GM18517 (cell line): ENCODE results near the gene GM2A.
"Not testable (repeated sequence)": the region's sequence is repeated elsewhere in the genome, so short reads cannot be mapped to it uniquely, and the experiment has no call there.

Source experiments
- ATAC-seq: cut with Tn5 transposase; IDR thresholded peaks from one replicate; pipeline ENCODE4 v1.9.1; 2021; ENCODE audit warnings: mild to moderate bottlenecking, moderate library complexity; ENCODE audit not compliant: unreplicated experiment

Gene GM2A

DNA sequence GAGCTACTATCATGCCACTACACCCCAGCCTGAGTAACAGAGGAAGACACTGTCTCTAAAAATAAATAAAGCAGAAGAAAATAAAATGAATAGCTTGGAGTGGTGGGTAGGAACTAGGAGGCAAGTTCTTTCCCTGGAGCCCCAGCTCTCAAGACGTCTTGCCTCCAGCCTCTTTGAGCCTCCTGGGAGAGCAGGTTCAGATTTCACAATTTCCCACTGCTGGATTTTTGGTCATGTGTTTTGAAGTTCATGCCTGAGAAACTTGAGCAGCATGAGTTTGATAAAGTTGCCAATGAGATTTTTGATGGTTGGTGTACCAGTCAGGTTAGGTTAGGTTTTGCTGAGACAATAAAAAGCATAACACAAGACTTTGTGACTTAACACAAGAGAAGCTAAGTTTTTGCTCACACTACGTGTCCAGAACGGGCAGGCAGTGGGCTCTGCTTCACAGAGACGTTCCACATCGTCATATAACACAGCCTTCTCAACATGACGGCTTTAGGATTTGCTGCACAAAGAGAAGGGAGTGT lies 25.0 kb upstream of the GM2A start:
- ATAC-seq, result no peak

DNA sequence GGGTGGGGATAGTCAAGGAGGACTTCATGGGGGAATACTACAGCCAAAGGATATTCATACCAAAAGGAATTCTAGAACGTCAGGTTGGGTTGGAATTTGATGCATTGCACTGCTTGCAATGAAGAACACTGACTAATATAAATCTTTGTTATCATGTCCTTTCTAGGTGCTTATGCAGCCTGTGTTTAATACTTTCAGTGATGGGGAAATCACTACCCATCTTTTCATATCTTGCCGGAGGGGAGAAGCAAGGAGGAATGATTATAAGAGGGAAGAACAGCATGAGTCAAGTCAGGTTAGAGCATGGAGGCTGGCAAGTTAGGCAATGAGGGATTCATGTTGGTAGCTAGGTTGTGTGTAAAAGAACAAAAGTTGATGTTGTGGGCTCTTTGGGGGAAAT lies 24.0 kb upstream of the GM2A start:
- no peak for ATAC-seq

DNA sequence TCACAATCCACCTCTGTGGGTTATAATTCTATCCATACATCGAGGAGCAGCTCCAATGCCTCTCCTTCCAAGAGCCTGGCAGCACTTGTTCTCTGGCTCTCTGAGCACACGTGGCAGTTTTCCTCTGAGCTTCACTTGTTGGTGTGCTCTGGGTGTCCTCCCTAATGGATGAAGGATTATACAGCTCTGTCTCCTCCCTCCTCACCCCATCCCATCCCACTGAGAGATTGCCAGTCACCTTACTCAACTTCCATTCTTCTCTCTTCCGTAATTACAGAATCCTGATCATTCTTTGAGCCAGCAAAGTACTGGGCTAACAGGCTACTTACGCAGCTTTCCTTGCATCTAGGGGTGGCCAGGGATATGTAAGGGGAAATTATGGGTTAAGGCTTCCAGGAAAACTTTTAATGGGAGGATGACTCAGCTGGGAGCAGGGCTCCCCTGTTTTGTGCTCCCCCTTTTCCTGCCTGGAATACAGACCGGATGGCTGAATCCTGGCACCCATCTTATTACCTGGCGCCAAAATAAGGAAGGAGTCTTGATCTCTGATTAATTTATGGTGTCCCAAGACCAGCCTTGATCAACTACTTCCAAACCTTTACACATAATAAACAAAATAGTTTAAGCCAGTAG lies 22.8 kb upstream of the GM2A start:
- ATAC-seq, result no peak

DNA sequence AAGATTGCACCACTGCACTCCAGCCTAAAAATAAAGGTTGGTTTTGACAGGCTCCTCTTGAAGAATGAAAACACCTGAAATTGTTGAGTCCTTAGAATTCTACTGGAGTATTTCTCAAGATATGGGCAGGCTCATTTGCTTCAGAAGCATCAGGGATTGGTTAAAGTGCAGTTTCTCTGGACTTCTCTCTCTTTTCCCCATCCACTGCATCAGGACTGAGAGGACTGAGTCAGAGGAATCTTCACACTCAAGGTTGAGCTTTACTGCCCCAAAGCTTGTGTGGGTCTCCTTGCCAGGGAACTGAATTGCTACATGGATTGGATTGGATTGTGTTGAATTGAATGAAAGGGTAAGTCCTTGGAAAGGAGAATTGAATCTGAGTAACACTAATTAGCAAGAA lies 21.6 kb upstream of the GM2A start:
- no peak for ATAC-seq

DNA sequence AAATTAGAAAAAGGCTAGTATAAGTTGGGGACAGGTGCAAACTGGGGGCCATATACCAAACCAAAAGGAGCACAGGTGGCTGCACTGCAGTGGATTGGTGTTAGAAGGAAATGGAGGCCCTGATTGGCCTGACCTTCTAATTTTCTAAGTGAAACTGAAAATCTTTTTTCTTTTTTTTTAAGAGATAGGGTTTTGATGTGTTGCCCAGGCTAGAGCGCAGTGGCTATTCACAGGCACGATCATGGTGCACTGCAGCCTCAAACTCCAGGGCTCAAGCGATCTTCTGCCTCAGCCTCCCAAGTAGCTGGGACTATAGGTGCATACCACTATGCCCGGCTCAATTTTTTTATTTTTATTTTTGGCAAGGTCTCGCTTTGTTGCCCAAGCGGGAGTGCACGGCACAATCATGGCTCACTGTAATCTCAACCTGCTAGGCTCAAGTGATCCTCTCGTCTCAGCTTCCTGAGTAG lies 19.3 kb upstream of the GM2A start:
- ATAC-seq, result peak; percentile 71

DNA sequence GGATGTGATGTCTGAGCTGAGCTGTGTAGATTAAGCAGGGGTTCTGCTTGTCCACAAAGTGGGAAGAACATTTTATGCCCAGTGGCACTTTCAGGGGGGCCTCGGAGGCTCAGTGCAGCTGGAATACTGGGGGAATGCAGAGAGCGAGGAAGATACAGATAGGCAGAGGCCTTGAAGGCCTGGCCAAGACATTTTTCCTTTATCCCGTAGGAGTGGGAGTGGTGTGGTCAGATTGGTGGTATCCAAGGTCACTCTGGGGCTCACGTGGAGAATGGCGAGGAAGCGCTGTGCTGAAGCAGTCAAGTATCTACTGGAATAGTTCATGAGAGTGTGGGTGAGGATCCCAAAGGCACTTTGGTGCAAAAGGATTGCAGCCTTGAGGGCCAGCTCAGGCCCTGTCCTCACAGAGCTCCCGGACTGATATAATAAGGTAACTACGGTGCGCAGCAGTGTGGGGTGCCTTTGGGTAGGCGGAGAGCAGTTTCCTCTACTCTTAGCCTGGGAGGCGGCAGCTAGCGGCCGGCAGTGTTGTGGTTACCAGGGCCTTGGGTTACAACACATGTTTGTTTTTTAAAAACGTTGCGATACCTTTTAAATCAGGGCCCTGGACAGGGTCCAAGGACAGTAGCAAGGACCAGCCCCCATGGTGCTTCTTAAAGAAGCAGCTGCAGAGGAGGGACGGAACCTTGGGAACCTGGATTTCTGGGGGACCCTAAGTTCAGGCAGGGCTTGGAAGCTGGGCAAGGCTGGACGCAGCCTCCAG lies 18.3 kb upstream of the GM2A start:
- ATAC-seq, result peak; percentile 68

DNA sequence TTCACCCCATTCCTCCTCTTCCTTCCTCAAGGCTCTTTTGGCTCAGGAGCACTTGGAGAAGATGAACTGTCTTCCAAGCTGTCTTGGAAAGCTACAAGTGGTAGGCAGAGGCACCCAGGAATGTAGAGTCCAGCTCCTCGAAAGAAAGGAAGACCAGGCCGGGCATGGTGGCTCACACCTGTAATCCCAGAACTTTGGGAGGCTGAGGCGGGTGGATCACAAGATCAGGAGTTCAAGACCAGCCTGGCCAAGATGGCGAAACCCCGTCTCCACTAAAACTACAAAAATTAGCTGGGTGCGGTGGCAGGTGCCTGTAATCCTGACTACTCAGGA lies 17.8 kb upstream of the GM2A start:
- not testable (repeated sequence) for ATAC-seq

DNA sequence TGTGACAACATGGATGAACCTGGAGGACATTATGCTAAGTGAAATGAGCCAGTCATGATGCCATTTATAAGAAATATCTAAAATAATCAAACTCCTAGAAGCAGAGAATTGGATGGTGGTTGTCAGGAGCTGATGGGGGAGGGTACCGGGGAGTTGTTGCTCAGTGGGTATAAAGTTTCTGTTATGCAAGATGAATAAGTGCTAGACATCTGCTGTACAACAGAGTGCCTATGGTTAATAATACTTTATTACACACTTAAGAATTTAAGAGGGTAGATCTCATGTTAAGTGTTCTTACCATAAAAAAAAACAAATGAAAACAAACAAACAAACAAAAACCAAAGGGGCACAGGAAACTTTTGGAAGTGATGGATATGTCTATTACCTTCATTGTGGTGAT lies 16.1 kb upstream of the GM2A start:
- no peak for ATAC-seq

DNA sequence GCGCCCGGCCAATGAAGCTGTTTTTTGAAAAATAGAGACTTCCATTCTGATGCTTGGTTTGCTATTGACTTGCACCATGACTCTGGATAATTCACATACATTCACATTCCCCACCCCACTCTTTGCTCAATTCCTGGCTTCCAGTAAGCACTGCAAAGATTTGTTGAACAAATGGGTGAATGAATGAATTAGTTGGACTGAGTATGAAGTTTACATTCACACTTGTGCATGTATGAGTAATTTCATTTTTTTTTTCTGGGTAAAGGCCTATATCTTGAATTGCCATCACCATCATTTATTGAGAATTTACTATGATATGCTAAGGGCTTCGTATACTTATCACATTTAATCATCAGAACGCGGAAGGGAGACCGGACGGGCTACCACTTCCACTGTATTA lies 15.3 kb upstream of the GM2A start:
- no peak for ATAC-seq

DNA sequence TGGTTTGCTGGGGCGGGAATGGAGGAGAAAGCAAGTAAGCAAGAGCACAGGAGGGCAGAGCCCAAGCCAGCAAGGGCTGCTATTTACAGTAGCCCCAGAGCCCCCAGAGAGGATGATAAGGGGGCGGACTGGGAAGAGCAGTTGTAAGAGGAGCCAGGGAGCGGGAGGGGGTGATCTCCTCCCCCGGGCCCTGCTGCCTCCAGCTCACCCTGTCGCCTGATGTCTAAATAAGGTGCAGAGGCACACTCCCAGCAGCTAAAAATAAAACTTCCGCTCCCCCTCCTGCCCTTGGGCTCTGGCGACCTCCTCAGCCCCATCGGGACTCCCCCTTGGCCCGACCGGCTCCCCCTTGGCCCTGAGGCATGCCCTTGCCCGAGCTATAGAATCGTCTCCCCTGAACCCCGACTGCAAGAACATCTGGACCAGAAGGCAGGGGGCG lies 14.7 kb upstream of the GM2A start:
- peak; percentile 30 for ATAC-seq

DNA sequence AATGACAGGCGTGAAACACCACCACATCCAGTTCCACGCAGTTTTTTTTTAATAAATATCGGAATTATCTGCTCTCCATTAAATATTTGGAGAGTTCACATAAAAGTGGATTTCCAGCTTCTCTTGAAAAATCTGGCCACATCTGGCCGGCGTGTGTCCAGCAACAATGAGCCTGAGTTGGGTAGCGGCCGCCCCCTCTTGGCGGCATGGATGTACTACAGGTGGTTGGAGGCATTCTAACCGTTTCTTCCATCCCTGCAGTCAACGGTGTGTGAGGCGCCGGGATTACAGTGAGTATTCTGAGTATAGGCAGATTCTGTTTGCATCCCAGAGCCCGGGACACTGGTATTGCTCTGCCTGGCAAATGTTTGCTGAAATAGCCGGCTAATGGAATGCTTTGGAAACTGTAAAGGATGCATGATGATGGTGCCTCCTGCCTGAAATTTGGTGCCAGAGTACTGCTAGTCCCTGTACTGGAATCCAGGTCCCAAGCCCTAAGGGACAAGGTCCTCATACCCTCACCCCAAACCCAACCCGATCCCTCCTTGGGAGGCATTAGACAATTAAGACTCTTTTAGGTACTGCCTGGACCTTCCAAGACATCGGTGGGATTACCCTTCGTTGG lies 13.6 kb upstream of the GM2A start:
- ATAC-seq, result peak; percentile 38

DNA sequence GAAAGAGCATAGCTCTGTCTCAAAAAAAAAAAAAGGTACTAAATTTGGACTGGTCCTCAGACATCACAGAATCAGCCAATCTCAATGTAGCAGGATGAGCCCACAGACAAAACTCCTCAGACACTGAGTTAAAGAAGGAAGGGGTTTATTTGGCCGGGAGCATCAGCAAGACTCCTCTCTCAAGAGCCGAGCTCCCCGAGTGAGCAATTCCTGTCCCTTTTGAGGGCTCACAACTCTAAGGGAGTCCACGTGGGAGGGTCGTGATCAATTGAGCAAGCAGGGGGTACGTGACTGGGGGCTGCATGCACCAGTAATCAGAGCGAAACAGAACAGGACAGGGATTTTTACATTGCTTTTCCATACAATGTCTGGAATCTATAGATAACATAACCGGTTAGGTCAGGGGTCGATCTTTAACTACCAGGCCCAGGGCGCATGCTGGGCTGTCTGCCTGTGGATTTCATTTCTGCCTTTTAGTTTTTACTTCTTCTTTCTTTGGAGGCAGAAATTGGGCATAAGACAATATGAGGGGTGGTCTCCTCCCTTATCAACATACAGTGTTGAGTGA lies 12.6 kb upstream of the GM2A start:
- ATAC-seq, result not testable (repeated sequence)

DNA sequence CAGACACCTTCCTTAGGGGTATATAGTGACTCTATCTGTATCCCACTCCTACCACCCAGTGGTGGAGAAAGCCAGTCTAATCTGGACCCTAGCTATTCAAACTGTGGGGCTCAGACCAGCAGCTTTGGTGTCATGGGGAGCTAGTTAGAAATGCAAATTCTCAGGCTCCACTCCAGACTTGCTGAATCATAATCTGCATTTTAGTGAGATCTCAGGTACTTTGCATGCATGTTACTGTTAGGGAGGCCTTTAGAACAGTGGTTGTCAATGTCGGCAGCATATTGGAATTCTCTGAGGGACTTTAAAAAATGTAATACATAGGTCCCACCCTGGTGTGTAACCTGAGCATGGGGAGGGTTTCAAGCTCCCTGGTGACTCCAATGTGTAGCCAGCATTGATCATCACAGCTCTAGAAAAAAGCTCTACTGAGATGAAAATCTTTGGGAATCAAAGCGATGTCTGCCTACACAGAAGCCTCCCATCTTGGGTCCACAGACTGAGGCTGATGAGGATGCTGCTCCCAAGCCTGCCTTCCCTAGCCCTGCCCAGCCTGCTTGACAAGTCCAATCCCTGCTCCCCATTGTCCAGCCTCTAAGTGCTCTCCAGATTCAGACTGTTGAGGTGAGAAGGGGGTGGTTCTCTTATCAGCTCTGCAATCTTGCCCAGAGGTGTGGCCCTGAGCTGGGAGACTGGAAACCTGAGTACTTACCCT lies 11.9 kb upstream of the GM2A start:
- ATAC-seq, result no peak

DNA sequence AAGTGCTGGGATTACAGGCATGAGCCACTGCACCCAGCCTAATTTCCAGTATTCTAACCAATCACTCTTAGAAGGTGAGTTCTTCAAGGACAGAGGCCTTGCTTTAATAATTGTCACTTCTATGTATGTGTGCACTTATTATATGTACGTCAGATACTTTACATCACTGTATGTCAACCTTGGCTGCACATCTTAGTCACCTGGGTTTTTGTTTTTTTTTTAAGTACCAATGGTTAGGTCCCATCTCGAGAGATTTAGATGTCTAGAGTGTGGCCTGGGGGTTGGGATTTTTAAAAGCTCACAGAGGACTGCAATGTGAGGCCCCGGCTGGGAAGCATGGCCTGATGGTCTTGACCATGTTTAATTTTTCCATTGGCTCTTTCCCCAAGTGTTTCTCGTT lies 9.9 kb upstream of the GM2A start:
- no peak for ATAC-seq

DNA sequence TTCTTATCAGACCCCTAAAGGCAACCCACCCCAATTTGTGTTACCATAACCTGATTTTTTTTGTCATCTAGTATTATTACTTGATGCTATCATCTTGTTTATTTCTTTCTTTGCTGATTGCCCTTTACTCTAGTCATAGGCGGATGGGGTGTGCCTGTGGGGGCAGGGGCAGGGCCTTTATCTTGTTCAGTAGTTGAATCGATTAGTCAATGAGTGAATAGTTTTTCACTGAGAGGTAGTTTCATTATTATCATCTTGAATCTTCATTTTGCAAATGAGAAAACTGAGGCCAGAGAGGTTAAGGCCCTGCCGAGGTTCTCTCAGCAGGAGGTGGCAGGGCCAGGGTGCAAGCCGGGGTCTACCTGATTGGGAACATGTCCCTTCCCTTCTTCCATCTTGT lies 9.4 kb upstream of the GM2A start:
- no peak for ATAC-seq

DNA sequence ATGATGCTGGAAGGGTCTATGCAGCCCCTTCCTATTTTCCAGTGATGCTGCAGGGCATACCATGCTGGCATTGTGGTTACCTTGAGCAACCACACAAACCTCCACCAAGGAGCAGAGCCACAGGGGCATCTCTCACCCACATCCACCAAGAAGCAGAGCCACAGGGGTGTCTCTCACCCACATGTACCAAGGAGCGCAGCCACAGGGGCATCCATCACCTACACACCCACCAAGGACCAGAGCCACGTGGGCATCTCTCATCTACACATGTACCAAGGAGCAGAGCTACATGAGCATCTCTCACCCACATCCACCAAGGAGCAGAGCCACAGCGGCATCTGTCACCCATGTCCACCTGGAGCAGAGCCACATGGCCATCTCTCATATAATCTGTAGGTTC lies 8.8 kb upstream of the GM2A start:
- no peak for ATAC-seq

DNA sequence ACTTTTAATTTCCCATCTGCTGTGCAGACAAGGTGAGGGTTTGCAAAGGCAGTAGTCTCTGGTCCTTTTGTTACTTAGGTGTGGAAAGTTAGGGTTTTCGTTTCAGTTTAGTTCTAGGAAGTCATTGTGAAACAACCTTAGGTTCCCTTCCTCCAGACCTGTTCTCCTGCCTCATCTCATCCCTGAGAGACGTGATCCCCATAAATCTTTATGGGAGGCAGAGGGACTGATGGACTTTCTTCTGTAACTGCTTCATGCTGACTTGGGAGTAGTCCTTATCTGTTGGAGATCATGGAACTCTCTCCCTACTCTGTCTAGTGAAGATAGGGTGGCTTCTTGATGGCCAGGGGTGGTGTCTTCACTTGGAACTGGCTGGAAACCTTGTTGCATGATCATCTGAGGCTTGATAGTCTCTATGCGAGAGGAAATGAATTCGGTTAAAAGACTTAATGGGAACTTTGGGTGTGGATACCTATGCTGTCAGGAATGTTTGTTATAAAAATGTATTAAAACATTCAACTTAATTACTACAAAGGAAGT lies 7.2 kb upstream of the GM2A start:
- no peak for ATAC-seq

DNA sequence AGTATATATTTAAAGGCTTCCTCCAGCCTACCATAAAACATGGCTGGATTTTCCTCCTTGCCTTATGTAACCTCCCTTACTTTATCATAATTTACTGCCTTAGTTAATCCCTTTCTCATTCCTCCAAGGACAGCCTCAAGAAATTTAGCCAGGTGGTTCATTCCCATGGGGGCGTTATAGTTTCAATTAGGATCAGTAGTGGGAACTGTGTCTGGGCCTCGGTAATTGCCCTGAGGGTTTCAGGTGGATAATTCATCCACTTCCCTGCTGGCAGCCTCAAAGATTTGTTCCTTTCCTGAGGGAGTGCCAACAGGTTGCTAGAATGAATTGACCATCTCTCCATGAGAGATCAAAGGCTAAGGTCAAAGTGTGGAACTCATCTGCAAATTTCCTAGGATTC lies 4.3 kb upstream of the GM2A start:
- ATAC-seq, result no peak

DNA sequence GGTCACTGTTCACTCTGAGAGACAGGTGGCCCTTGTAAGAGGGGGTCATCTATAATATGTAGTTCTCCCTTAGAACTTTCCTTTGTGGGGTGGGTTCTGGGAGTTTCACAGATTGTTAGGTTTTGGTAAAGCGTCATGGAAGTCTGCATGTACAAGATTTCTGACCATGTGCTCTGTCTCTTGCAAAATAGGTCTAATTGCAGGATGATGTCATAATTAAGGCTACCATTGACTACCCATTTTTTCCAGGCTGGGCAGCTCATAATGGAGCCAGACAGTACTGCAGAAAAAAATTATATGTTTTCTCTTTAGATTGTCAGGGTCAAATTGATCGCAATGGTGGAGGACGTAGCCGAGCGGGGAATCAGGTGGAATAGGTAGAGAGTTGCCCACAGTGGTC lies 3.7 kb upstream of the GM2A start:
- no peak for ATAC-seq

DNA sequence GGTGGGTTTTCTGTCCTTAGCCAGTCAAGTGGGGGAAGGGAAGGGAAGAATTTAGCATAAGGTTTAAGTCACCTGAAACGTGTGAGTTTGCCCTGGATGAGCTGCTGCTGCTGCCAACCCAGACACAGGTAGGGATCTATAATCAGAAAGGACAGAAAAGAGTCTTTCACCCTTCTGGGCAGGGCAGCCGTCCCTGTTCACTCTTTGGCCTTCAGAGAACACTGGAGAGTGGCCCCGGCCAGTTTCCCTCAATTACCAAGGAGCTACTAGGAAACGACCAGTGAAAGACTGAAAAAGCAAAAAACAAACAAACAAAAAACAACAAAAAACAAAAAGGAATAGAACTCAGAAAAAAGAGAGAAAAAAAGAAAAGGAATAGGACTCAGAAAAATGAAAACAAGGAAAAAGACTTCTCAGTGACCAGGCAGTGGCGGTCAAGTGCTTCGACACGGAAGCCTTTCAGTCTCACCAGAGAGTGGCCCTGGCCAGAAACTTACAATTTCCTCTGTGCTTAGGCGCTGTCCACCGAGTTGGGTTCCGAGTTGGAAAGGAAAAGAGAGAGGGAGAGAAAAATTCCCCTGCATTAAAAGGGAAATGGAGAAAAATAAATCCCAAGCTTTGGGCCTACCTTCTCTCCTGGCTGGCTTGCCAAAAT lies 2.5 kb upstream of the GM2A start:
- ATAC-seq, result no peak
